Measurements from ENCODE around the gene CX3CR1.

DNA sequence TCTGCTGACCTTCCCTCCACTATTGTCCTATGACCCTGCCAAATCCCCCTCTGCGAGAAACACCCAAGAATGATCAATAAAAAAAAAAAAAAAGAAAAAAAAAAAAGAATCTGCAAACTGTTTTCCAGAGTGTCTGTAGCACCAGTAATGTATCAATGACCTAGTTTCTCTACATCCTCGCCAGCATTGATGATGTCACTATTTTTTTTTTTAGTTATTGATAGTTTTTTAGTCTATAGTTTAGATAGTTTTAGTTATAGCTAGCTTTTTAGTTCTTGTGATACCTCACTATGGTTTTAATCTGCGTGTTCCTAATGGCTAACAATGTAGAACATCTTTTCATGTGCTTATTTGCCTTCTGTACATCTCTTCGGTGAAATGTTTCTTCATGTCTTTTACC, 51.3 kb downstream of the CX3CR1 start:
- TF ChIP-seq SCRT2 (tag by site-specific recombination; IDR thresholded peaks at IDR 0.05) (no peak), CTCF (tag by site-specific recombination; IDR thresholded peaks at IDR 0.05) (no peak), ZNF114 (tag by site-specific recombination; IDR thresholded peaks at IDR 0.05) (no peak), ZNF600 (tag by site-specific recombination; IDR thresholded peaks at IDR 0.05) (no peak), SETDB1 (IDR thresholded peaks at IDR 0.05; ENCODE audit: insufficient read length, low read length) (no peak), ZNF707 (tag by site-specific recombination; IDR thresholded peaks at IDR 0.05) (no peak), KLF8 (tag by site-specific recombination; IDR thresholded peaks at IDR 0.05) (no peak), ZNF302 (tag by site-specific recombination; IDR thresholded peaks at IDR 0.05; ENCODE audit: low read depth) (no peak), ZNF239 (tag by site-specific recombination; IDR thresholded peaks at IDR 0.05) (no peak)
- TF ChIP-seq, protein P1, sequence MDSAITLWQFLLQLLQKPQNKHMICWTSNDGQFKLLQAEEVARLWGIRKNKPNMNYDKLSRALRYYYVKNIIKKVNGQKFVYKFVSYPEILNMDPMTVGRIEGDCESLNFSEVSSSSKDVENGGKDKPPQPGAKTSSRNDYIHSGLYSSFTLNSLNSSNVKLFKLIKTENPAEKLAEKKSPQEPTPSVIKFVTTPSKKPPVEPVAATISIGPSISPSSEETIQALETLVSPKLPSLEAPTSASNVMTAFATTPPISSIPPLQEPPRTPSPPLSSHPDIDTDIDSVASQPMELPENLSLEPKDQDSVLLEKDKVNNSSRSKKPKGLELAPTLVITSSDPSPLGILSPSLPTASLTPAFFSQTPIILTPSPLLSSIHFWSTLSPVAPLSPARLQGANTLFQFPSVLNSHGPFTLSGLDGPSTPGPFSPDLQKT (IDR thresholded peaks at IDR 0.05; ENCODE audit: borderline replicate concordance, low read depth, low read length) = no peak
- TF ChIP-seq, protein P2, sequence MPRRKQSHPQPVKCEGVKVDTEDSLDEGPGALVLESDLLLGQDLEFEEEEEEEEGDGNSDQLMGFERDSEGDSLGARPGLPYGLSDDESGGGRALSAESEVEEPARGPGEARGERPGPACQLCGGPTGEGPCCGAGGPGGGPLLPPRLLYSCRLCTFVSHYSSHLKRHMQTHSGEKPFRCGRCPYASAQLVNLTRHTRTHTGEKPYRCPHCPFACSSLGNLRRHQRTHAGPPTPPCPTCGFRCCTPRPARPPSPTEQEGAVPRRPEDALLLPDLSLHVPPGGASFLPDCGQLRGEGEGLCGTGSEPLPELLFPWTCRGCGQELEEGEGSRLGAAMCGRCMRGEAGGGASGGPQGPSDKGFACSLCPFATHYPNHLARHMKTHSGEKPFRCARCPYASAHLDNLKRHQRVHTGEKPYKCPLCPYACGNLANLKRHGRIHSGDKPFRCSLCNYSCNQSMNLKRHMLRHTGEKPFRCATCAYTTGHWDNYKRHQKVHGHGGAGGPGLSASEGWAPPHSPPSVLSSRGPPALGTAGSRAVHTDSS (tag by site-specific recombination; IDR thresholded peaks at IDR 0.05) = no peak
